HG02852 (cell line): ENCODE data around the gene CRYZL1.

Experiments
- ATAC-seq: cut with Tn5 transposase; IDR thresholded peaks from one replicate; pipeline ENCODE4 v1.9.1; 2021; ENCODE audit warnings: mild to moderate bottlenecking, moderate library complexity; ENCODE audit not compliant: unreplicated experiment

CRYZL1 gene

DNA sequence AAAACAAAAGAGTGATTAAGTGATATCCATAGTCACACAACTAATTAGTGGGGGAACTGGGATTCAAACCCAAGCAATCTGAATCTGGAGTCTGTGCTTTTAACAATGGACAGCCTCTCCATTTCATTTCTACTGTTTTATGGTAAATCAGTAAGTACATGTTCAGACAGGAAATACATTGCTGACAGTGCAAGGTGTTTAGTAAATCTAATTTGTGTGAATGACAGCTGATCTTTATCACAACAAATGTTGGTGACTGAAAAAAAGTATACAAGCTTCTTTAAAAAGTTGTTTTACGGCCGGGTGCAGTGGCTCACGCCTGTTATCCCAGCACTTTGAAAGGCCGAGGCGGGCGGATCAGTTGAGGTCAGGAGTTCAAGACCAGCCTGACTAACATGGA, 73.6 kb downstream of the CRYZL1 start:
- no peak for ATAC-seq

- ATAC-seq: no peak
Observed at GRCh38 chr21:33566514-33566913, 75.0 kb downstream of the CRYZL1 start.

- no peak for ATAC-seq
Observed at GRCh38 chr21:33562389-33562788, 79.2 kb downstream of the CRYZL1 start.

GRCh38 chr21:33561373-33561772, 80.2 kb downstream of the CRYZL1 start:
- ATAC-seq: no peak

DNA sequence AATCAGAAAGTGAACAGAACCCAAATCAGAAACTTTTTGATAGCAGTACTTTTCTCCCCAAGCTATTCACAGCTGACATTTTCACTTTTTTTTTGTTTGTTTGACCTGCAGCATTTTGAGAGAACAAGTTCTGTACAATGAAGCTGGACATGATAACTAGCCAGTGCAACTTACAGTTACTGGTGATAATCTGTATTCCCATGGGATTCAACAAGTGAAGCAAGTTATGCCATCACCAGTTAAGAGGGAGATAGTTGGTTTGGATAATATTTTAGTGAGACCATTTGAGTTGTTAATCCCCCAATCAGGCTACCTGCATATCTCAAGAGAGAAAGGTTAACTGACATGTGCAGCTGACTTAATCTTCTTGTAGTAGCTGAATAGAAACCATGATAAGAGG, 80.6 kb downstream of the CRYZL1 start:
- ATAC-seq: no peak

- ATAC-seq: no peak
Observed at GRCh38 chr21:33559813-33560212, 81.7 kb downstream of the CRYZL1 start.

DNA sequence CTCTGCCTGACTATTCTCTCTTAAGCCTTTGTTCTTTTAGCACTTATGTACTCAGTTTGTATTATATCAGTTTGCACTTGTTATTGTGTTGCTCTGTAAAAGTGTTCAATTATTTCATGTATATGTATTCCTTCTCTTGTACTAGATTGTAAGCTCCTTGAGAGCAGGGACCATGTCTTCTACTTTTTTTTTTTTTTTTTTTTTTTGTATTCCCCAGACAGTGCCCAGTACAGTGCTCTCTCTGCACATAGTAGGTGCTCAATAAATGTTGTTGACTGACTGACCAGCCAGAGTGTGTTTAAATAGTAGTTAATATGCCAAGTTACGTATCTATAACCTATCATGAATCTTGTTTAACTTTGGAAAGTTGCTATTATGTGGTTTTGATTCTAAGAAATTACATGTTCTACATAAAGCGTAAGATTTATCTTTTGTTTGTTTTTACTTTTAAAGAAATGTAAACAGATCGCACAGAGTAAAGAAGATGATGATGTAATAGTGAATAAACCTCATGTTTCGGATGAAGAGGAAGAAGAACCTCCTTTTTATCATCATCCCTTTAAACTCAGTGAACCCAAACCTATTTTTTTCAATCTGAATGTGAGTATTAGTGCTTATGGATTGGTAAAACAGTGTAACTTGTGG, 82.6 kb downstream of the CRYZL1 start:
- no peak for ATAC-seq

DNA sequence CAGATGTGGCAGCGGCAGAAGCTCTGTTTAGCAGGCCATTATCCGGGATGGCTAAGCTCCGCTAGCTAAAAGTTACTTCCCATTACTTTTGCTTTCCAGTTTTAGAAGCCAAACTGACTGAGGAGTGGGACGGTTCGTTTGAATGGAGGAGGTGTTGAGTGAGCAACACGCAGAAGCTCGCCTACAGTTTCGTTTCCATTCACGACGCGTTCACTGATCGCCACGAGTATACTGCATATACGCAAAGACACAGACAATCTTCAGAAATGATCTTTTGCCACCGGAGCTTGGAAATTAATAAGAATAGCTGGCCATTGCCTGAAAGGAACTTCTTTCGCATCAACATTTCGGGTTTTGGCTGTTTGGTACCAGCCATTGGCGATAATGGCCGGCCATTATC, 84.1 kb downstream of the CRYZL1 start:
- ATAC-seq: no peak

DNA sequence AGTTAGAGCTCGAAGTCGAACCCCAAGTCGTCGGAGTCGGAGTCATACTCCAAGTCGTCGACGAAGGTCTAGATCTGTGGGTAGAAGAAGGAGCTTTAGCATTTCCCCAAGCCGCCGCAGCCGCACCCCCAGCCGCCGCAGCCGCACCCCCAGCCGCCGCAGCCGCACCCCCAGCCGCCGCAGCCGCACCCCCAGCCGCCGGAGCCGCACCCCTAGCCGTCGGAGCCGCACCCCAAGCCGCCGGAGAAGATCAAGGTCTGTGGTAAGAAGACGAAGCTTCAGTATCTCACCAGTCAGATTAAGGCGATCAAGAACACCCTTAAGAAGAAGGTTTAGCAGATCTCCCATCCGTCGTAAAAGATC, 86.6 kb downstream of the CRYZL1 start:
- ATAC-seq: no peak

GRCh38 chr21:33554236-33554981, 87.1 kb downstream of the CRYZL1 start:
- no peak for ATAC-seq

GRCh38 chr21:33552999-33553598, 88.4 kb downstream of the CRYZL1 start:
- ATAC-seq: no peak

DNA sequence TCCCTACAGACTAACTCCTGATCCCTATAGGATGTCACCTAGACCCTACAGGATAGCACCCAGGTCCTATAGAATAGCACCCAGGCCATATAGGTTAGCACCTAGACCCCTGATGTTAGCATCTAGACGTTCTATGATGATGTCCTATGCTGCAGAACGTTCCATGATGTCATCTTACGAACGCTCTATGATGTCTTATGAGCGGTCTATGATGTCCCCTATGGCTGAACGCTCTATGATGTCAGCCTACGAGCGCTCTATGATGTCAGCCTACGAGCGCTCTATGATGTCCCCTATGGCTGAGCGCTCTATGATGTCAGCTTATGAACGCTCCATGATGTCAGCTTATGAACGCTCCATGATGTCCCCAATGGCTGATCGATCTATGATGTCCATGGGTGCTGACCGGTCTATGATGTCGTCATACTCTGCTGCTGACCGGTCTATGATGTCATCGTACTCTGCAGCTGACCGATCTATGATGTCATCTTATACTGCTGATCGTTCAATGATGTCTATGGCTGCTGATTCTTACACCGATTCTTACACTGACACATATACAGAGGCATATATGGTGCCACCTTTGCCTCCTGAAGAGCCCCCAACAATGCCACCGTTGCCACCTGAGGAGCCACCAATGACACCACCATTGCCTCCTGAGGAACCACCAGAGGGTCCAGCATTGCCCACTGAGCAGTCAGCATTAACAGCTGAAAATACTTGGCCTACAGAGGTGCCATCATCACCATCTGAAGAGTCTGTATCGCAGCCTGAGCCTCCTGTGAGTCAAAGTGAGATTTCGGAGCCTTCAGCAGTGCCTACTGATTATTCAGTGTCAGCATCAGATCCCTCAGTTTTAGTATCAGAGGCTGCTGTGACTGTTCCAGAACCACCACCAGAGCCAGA, 89.2 kb downstream of the CRYZL1 start:
- ATAC-seq: no peak

GRCh38 chr21:33551664-33552063, 89.9 kb downstream of the CRYZL1 start:
- no peak for ATAC-seq

DNA sequence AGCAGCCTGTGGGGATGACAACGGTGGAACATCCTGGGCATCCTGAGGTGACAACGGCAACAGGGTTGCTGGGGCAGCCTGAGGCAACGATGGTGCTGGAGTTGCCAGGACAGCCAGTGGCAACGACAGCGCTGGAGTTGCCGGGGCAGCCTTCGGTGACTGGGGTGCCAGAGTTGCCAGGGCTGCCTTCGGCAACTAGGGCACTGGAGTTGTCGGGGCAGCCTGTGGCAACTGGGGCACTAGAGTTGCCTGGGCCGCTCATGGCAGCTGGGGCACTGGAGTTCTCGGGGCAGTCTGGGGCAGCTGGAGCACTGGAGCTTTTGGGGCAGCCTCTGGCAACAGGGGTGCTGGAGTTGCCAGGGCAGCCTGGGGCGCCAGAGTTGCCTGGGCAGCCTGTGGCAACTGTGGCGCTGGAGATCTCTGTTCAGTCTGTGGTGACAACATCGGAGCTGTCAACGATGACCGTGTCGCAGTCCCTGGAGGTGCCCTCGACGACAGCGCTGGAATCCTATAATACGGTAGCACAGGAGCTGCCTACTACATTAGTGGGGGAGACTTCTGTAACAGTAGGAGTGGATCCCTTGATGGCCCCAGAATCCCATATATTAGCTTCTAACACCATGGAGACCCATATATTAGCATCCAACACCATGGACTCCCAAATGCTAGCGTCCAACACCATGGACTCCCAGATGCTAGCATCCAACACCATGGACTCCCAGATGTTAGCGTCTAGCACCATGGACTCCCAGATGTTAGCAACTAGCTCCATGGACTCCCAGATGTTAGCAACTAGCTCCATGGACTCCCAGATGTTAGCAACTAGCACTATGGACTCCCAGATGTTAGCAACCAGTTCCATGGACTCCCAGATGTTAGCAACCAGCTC, 90.5 kb downstream of the CRYZL1 start:
- ATAC-seq: no peak

DNA sequence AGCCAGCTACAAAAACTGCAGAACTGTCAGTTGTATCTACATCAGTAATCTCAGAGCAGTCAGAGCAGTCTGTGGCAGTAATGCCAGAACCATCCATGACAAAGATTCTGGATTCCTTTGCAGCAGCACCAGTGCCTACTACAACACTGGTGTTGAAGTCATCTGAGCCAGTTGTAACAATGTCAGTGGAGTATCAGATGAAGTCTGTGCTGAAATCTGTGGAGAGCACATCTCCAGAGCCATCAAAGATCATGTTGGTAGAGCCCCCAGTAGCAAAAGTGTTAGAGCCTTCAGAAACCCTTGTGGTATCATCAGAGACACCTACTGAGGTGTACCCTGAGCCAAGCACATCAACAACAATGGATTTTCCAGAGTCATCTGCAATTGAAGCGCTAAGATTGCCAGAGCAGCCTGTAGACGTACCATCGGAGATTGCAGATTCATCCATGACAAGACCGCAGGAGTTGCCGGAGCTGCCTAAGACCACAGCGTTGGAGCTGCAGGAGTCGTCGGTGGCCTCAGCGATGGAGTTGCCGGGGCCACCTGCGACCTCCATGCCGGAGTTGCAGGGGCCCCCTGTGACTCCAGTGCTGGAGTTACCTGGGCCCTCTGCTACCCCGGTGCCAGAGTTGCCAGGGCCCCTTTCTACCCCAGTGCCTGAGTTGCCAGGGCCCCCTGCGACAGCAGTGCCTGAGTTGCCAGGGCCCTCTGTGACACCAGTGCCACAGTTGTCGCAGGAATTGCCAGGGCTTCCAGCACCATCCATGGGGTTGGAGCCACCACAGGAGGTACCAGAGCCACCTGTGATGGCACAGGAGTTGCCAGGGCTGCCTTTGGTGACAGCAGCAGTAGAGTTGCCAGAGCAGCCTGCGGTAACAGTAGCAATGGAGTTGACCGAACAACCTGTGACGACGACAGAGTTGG, 91.4 kb downstream of the CRYZL1 start:
- no peak for ATAC-seq

DNA sequence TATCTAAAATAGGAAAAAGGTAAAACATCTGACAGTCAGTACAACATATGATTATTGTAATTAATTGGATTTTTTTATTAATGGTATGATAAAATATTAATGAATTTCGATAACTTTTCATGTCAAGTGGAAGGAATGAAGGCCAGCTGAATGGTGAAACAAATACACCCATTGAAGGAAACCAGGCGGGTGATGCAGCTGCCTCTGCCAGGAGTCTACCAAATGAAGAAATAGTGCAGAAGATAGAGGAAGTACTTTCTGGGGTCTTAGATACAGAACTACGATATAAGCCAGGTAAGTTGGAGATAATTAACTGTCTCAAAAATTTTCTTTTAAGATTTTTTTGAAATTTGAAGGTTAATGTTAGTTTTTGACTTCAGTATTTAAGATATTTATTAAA, 95.5 kb downstream of the CRYZL1 start:
- no peak for ATAC-seq

- no peak for ATAC-seq
Observed at GRCh38 chr21:33544451-33545195, 96.9 kb downstream of the CRYZL1 start.

DNA sequence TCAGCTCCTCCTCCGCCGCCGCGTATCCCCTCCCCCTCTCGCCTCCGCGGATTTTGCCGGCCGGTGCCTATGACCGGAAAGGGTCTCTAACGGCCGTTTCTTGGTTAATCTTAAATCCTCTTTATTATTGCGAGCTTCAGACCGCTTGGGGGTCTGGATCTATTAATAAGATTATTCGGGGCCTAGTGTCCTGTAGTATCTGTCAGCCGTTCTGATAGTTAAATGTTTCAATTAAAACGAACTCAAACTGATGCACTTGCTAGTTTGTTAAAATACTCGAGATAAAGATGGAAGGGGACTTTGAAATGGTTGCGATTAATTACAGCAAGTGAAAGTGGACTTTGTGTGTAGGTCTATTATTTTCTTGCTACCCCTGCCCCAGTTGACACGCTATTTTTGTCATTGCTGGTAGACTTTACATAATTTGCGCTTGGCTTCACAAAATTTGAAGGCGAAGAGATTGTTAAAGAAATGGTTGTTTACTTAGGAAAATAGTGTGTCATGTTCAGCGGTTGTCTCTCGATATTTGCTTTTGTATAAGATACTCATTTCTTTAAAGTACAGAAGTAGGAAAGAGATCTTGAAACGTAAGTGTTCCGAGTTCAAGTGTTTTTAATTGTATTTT, 97.9 kb downstream of the CRYZL1 start:
- peak; percentile 8 for ATAC-seq
